H9 (cell line): ENCODE results near the gene TMEM239. TPM values are rescaled to one million over a fixed set of nuclear protein-coding genes. Genes with fewer than 3 reads are reported as not detected.

Source experiments
- DNase-seq: peaks from one replicate; pipeline ENCODE4 v3.0.0-alpha.2; 2017
- H2AFZ ChIP-seq: one replicate; pipeline ENCODE4 v1.6.1; 2013; ENCODE audit warnings: mild to moderate bottlenecking, low read length, control low read depth, moderate library complexity
- H2AK5ac ChIP-seq: 2 replicates; pipeline ENCODE4 v1.6.1; 2013; ENCODE audit warnings: low read length, control low read depth, mixed read lengths; ENCODE audit not compliant: insufficient read length
- H2BK120ac ChIP-seq: one replicate; pipeline ENCODE4 v1.6.1; 2013; ENCODE audit warnings: low read depth, mild to moderate bottlenecking, low read length, control low read depth, inconsistent platforms; ENCODE audit not compliant: poor library complexity, severe bottlenecking
- H2BK12ac ChIP-seq: 2 replicates; pipeline ENCODE4 v1.6.1; 2013; ENCODE audit warnings: low read length, control low read depth, mixed read lengths, low read depth; ENCODE audit not compliant: insufficient read length
- H2BK15ac ChIP-seq: 2 replicates; pipeline ENCODE4 v1.6.1; 2013; ENCODE audit warnings: low read depth, low read length, control low read depth
- H2BK20ac ChIP-seq: one replicate; pipeline ENCODE4 v1.6.1; 2013; ENCODE audit warnings: low read depth, mild to moderate bottlenecking, low read length, control low read depth, inconsistent platforms; ENCODE audit not compliant: poor library complexity, severe bottlenecking
- H2BK5ac ChIP-seq: 2 replicates; pipeline ENCODE4 v1.6.1; 2013; ENCODE audit warnings: low read length, control low read depth, mixed read lengths; ENCODE audit not compliant: insufficient read length
- H3K14ac ChIP-seq: 2 replicates; pipeline ENCODE4 v1.6.1; 2013; ENCODE audit warnings: low read length, control low read depth; ENCODE audit not compliant: insufficient read depth
- H3K18ac ChIP-seq: 2 replicates; pipeline ENCODE4 v1.6.1; 2013; ENCODE audit warnings: low read depth, mild to moderate bottlenecking, mixed read lengths, low read length, control low read depth; ENCODE audit not compliant: insufficient read length
- H3K23ac ChIP-seq: 2 replicates; pipeline ENCODE4 v1.6.1; 2013; ENCODE audit warnings: low read length, control low read depth, mixed read lengths, low read depth; ENCODE audit not compliant: insufficient read length
- H3K23me2 ChIP-seq: 2 replicates; pipeline ENCODE4 v1.6.1; 2013; ENCODE audit warnings: low read depth, mild to moderate bottlenecking, mixed read lengths, low read length, control low read depth; ENCODE audit not compliant: insufficient read length, poor library complexity, severe bottlenecking
- H3K27ac ChIP-seq: 2 replicates; pipeline ENCODE4 v1.5.1; 2013; ENCODE audit warnings: low read length, control low read depth, mixed read lengths, low read depth; ENCODE audit not compliant: insufficient read length
- H3K27me3 ChIP-seq: 2 replicates; pipeline ENCODE4 v1.6.1; 2013; ENCODE audit warnings: low read length, control low read depth, inconsistent platforms; ENCODE audit not compliant: insufficient read depth
- H3K4ac ChIP-seq: 2 replicates; pipeline ENCODE4 v1.6.1; 2013; ENCODE audit warnings: low read depth, mild to moderate bottlenecking, control low read depth, inconsistent platforms, low read length, moderate library complexity
- H3K4me1 ChIP-seq: 2 replicates; pipeline ENCODE4 v1.6.1; 2013; ENCODE audit warnings: low read length, control low read depth, inconsistent platforms; ENCODE audit not compliant: insufficient read depth
- H3K4me2 ChIP-seq: 2 replicates; pipeline ENCODE4 v1.6.1; 2013; ENCODE audit warnings: low read length, control low read depth, mixed read lengths; ENCODE audit not compliant: insufficient read length, insufficient read depth
- H3K56ac ChIP-seq: 2 replicates; pipeline ENCODE4 v1.6.1; 2013; ENCODE audit warnings: low read depth, mild to moderate bottlenecking, mixed read lengths, low read length, control low read depth; ENCODE audit not compliant: insufficient read length
- H3K79me1 ChIP-seq: 2 replicates; pipeline ENCODE4 v1.6.1; 2013; ENCODE audit warnings: low read depth, mild to moderate bottlenecking, moderate library complexity, low read length, control low read depth, inconsistent platforms; ENCODE audit not compliant: insufficient read depth, poor library complexity, severe bottlenecking
- H3K79me2 ChIP-seq: 2 replicates; pipeline ENCODE4 v1.6.1; 2013; ENCODE audit warnings: low read length, control low read depth, inconsistent platforms; ENCODE audit not compliant: insufficient read depth
- H3K9ac ChIP-seq: 2 replicates; pipeline ENCODE4 v1.6.1; 2013; ENCODE audit warnings: low read length, control low read depth, mixed read lengths; ENCODE audit not compliant: insufficient read length; ENCODE audit errors: extremely low read depth
- H3K9me3 ChIP-seq: one replicate; pipeline ENCODE4 v1.6.1; 2013; ENCODE audit warnings: low read depth, low read length, inconsistent platforms; ENCODE audit not compliant: control insufficient read depth
- H3T11ph ChIP-seq: one replicate; pipeline ENCODE4 v1.6.1; 2013; ENCODE audit warnings: mild to moderate bottlenecking, low read length, control low read depth, inconsistent platforms
- H4K20me1 ChIP-seq: one replicate; pipeline ENCODE4 v1.6.1; 2013; ENCODE audit not compliant: control insufficient read depth, insufficient read length, insufficient read depth
- H4K5ac ChIP-seq: 2 replicates; pipeline ENCODE4 v1.6.1; 2013; ENCODE audit warnings: low read depth, mild to moderate bottlenecking, mixed read lengths, low read length, control low read depth; ENCODE audit not compliant: insufficient read length
- H4K8ac ChIP-seq: replicated peaks from 2 replicates; pipeline ENCODE4 v1.6.1; 2013; ENCODE audit warnings: low read length, control low read depth, mixed read lengths, low read depth; ENCODE audit not compliant: insufficient read length
- H4K91ac ChIP-seq: 2 replicates; pipeline ENCODE4 v1.6.1; 2013; ENCODE audit warnings: low read depth, mild to moderate bottlenecking, moderate library complexity, mixed read lengths, low read length, control low read depth; ENCODE audit not compliant: insufficient read length
- H3K27ac Mint-ChIP-seq, 3 experiments: 2 replicates in 2 of 3; 3 replicates in 1 of 3; pipeline ENCODE4 v1.8.0; 2020 to 2021; ENCODE audit warnings: mixed read lengths in 3 of 3, mild to moderate bottlenecking in 1 of 3, moderate library complexity in 1 of 3
- H3K27me3 Mint-ChIP-seq: 2 replicates; pipeline ENCODE4 v1.8.0; 2021; ENCODE audit warnings: low read depth, mild to moderate bottlenecking, moderate library complexity, mixed read lengths
- H3K36me3 Mint-ChIP-seq, 3 experiments: 2 replicates in 2 of 3; 3 replicates in 1 of 3; pipeline ENCODE4 v1.8.0; 2020 to 2021; ENCODE audit warnings: low read depth in 3 of 3, mixed read lengths in 3 of 3; ENCODE audit not compliant: insufficient read depth in 1 of 3
- H3K4me1 Mint-ChIP-seq, 2 experiments: 2 replicates each; pipeline ENCODE4 v1.8.0; 2020; ENCODE audit warnings: mixed read lengths in 2 of 2
- H3K4me3 Mint-ChIP-seq, 2 experiments: 2 replicates in 1 of 2; 3 replicates in 1 of 2; pipeline ENCODE4 v1.8.0; 2020 to 2021; ENCODE audit warnings: mild to moderate bottlenecking in 2 of 2, mixed read lengths in 2 of 2, moderate library complexity in 1 of 2
- H3K9me3 Mint-ChIP-seq, 2 experiments: 2 replicates in 1 of 2; 3 replicates in 1 of 2; pipeline ENCODE4 v1.8.0; 2020; ENCODE audit warnings: mild to moderate bottlenecking in 2 of 2, mixed read lengths in 2 of 2, moderate library complexity in 1 of 2
- WGBS: extraction: QIAGEN DNeasy Blood & Tissue Kit; methylation state at CpG from one replicate; pipeline ENCODE4 v1.1.7; 2013; ENCODE audit warnings: missing lambda C conversion rate, low lambda C conversion rate, mixed read lengths; ENCODE audit not compliant: insufficient read length; ENCODE audit errors: extremely low coverage; 5-methylcytosine and 5-hydroxymethylcytosine counted together
- total RNA-seq: library from RNA; stranded (reverse); gene quantifications from 2 replicates; pipeline ENCODE4 v1.2.1, GENCODE V29; 2021
- TF ChIP-seq, protein P1 (sequence below): fragments of 200-600 bp; sonication (generic); conservative IDR thresholded peaks from 3 replicates; pipeline ENCODE4 v1.8.0; 2021; ENCODE audit warnings: antibody characterized with exemption, mild to moderate bottlenecking

Gene TMEM239
- total RNA-seq, 1 experiment from 2014 or later = not detected

DNA sequence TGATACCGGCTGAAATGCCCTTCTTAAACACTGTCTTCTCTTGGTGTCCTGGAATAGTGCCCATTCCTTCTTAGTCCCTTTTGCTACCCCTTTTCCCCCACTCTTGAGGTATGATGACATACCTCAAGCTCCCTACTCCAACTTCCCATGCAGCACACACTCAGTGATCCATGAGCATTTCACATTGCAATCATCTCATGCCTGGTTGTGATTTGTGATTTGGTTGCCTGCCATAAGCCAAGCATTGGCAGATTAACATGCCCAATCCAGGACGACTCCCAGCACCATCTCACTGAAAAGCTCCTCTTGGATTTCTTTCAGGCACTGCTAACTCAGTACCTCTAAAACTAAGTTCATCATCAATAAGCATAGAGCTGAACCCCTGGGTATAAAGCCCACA lies 42.4 kb downstream of the TMEM239 start:
- no peak overlapping the region for H4K5ac ChIP-seq
- H3K4me1 ChIP-seq = no peaks in the 10 kb centered on the region
- H3K18ac ChIP-seq = no peak overlapping the region
- DNase-seq = no peak
- no peak overlapping the region for H3K4me3 Mint-ChIP-seq
- no peaks in the 10 kb centered on the region for H3K79me1 ChIP-seq
- H3K4me1 Mint-ChIP-seq = no peaks in the 10 kb centered on the region
- H3K56ac ChIP-seq = no peak overlapping the region
- H2BK20ac ChIP-seq = no peak overlapping the region
- H3K27ac ChIP-seq = no peak overlapping the region
- H2BK15ac ChIP-seq = no peak overlapping the region
- no peak overlapping the region for H3T11ph ChIP-seq
- no peak overlapping the region for H3K14ac ChIP-seq
- H4K91ac ChIP-seq = no peak overlapping the region
- no peaks in the 10 kb centered on the region for H3K27me3 ChIP-seq
- TF ChIP-seq, protein P1, sequence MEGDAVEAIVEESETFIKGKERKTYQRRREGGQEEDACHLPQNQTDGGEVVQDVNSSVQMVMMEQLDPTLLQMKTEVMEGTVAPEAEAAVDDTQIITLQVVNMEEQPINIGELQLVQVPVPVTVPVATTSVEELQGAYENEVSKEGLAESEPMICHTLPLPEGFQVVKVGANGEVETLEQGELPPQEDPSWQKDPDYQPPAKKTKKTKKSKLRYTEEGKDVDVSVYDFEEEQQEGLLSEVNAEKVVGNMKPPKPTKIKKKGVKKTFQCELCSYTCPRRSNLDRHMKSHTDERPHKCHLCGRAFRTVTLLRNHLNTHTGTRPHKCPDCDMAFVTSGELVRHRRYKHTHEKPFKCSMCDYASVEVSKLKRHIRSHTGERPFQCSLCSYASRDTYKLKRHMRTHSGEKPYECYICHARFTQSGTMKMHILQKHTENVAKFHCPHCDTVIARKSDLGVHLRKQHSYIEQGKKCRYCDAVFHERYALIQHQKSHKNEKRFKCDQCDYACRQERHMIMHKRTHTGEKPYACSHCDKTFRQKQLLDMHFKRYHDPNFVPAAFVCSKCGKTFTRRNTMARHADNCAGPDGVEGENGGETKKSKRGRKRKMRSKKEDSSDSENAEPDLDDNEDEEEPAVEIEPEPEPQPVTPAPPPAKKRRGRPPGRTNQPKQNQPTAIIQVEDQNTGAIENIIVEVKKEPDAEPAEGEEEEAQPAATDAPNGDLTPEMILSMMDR = no peak
- WGBS = no CpG with 5 or more reads among the region's 2 CpGs
- H2AK5ac ChIP-seq = no peak overlapping the region
- H4K20me1 ChIP-seq = no peaks in the 10 kb centered on the region
- H2AFZ ChIP-seq = no peak overlapping the region
- no peak overlapping the region for H2BK5ac ChIP-seq
- no peak overlapping the region for H3K9ac ChIP-seq
- no peak overlapping the region for H2BK12ac ChIP-seq
- H4K8ac ChIP-seq = no peak overlapping the region
- H3K36me3 Mint-ChIP-seq = peaks cover 0 to 10% (median 0%) of the 10 kb centered on the region in 3 experiments; a peak in 1 of 7 replicates
- no peak overlapping the region for H3K4ac ChIP-seq
- H2BK120ac ChIP-seq = no peak overlapping the region
- H3K23me2 ChIP-seq = no peaks in the 10 kb centered on the region
- no peaks in the 10 kb centered on the region for H3K27me3 Mint-ChIP-seq
- no peak overlapping the region for H3K23ac ChIP-seq
- H3K27ac Mint-ChIP-seq = no peak overlapping the region
- no peaks in the 10 kb centered on the region for H3K9me3 ChIP-seq
- H3K79me2 ChIP-seq = no peaks in the 10 kb centered on the region
- no peak overlapping the region for H3K4me2 ChIP-seq
- H3K9me3 Mint-ChIP-seq = no peaks in the 10 kb centered on the region
